Hepatocyte (in vitro differentiated cells): Measurements from ENCODE around the gene ZBTB20. TPM values are rescaled to one million over a fixed set of nuclear protein-coding genes. Genes with fewer than 3 reads are reported as not detected.

ENCODE experiments used
- DNase-seq: peaks from one replicate; pipeline ENCODE4 v3.0.0-alpha.2; 2016; ENCODE audit warnings: low spot score
- H2AFZ ChIP-seq: fragments of 200-600 bp; sonication (generic); 2 replicates; pipeline ENCODE4 v1.6.0; 2016; ENCODE audit warnings: antibody characterized with exemption, mild to moderate bottlenecking
- H3K27ac ChIP-seq: fragments of 200-600 bp; sonication (generic); 2 replicates; pipeline ENCODE4 v1.5.1; 2016; ENCODE audit warnings: mild to moderate bottlenecking
- H3K27me3 ChIP-seq: fragments of 200-600 bp; sonication (generic); 2 replicates; pipeline ENCODE4 v1.6.1; 2016
- H3K36me3 ChIP-seq: fragments of 200-600 bp; sonication (generic); replicated peaks from 2 replicates; pipeline ENCODE4 v1.5.1; 2016; ENCODE audit warnings: low read depth; ENCODE audit not compliant: insufficient read depth
- H3K4me1 ChIP-seq: fragments of 200-600 bp; sonication (generic); 2 replicates; pipeline ENCODE4 v1.5.1; 2016; ENCODE audit warnings: mild to moderate bottlenecking, moderate library complexity; ENCODE audit not compliant: insufficient read depth
- H3K4me2 ChIP-seq: fragments of 200-600 bp; sonication (generic); 2 replicates; pipeline ENCODE4 v1.6.0; 2016
- H3K4me3 ChIP-seq: fragments of 200-600 bp; sonication (generic); 2 replicates; pipeline ENCODE4 v1.5.1; 2016; ENCODE audit warnings: mild to moderate bottlenecking
- H3K79me2 ChIP-seq: fragments of 200-600 bp; sonication (generic); 2 replicates; pipeline ENCODE4 v1.6.0; 2017; ENCODE audit warnings: mild to moderate bottlenecking
- H3K9me2 ChIP-seq: fragments of 200-600 bp; sonication (generic); replicated peaks from 2 replicates; pipeline ENCODE4 v1.6.0; 2017; ENCODE audit warnings: mild to moderate bottlenecking; ENCODE audit not compliant: insufficient read depth
- H3K9me3 ChIP-seq: fragments of 200-600 bp; sonication (generic); 2 replicates; pipeline ENCODE4 v1.5.1; 2016; ENCODE audit warnings: low read depth, mild to moderate bottlenecking
- H4K20me1 ChIP-seq: fragments of 200-600 bp; sonication (generic); 2 replicates; pipeline ENCODE4 v1.6.0; 2016; ENCODE audit warnings: mild to moderate bottlenecking; ENCODE audit not compliant: insufficient read depth, poor library complexity, severe bottlenecking
- CTCF ChIP-seq: fragments of 200-600 bp; sonication (generic); IDR thresholded peaks from 2 replicates; pipeline ENCODE4 v1.5.1; 2016; ENCODE audit warnings: antibody characterized with exemption, mild to moderate bottlenecking; ENCODE audit not compliant: poor library complexity
- EZH2 ChIP-seq: fragments of 200-600 bp; sonication (generic); IDR thresholded peaks from 2 replicates; pipeline ENCODE4 v1.6.1; 2016; ENCODE audit warnings: antibody characterized with exemption, mild to moderate bottlenecking, borderline replicate concordance
- EZH2phosphoT487 ChIP-seq: fragments of 200-600 bp; sonication (generic); IDR thresholded peaks from one replicate; pipeline ENCODE4 v1.6.1; 2018; ENCODE audit warnings: antibody characterized with exemption, mild to moderate bottlenecking, low read depth, moderate library complexity; ENCODE audit not compliant: unreplicated experiment, severe bottlenecking
- WGBS: methylation state at CpG from one replicate; pipeline ENCODE4 v1.1.6; 2016; ENCODE audit warnings: low lambda C conversion rate; ENCODE audit errors: missing lambda C conversion rate; 5-methylcytosine and 5-hydroxymethylcytosine counted together
- polyA plus RNA-seq: library from polyadenylated mRNA; unstranded; fragments of >200 nt; fragmentation: Nextera tagmentation; extraction: Ambion mirVana; gene quantifications from 2 replicates; pipeline ENCODE4 v1.2.1, GENCODE V29; 2016
- total RNA-seq: library from RNA; depleted of rRNA; stranded (reverse); fragments of >200 nt; gene quantifications from 2 replicates; pipeline ENCODE4 v1.2.3, GENCODE V29; 2014

ZBTB20 gene
- total and polyA plus RNA-seq, 2 experiments from 2014 or later, result 25.8 to 28.0 TPM

GRCh38 chr3:114609973-114610630 is 537.0 kb downstream of the ZBTB20 start:
- peaks cover 12% of the 10 kb centered on the region for H3K79me2 ChIP-seq
- 70% methylated on average over 4 of the region's 4 CpGs for WGBS
- TF ChIP-seq EZH2phosphoT487, result no peak
- no peak for TF ChIP-seq CTCF
- no peak for TF ChIP-seq EZH2

GRCh38 chr3:114608293-114608692 is 538.8 kb downstream of the ZBTB20 start:
- DNase-seq, result no peak
- no peak overlapping the region for H2AFZ ChIP-seq
- no peaks in the 10 kb centered on the region for H3K36me3 ChIP-seq
- WGBS, result 76% methylated on average over 1 of the region's 1 CpG
- H3K4me1 ChIP-seq, result no peaks in the 10 kb centered on the region
- H3K4me2 ChIP-seq, result no peak overlapping the region
- TF ChIP-seq EZH2phosphoT487, result no peak
- no peak for TF ChIP-seq CTCF
- TF ChIP-seq EZH2, result no peak
- H3K9me3 ChIP-seq, result no peaks in the 10 kb centered on the region
- H3K27ac ChIP-seq, result no peak overlapping the region
- H3K4me3 ChIP-seq, result no peak overlapping the region
- H4K20me1 ChIP-seq, result no peaks in the 10 kb centered on the region
- H3K27me3 ChIP-seq, result no peaks in the 10 kb centered on the region
- H3K9me2 ChIP-seq, result no peaks in the 10 kb centered on the region
- peaks cover 6% of the 10 kb centered on the region for H3K79me2 ChIP-seq

More at GRCh38 chr3:114609973-114610630, 537.0 kb downstream of the ZBTB20 start:
- no peaks in the 10 kb centered on the region for H3K27me3 ChIP-seq
- H2AFZ ChIP-seq, result no peak overlapping the region
- no peaks in the 10 kb centered on the region for H3K4me1 ChIP-seq
- no peaks in the 10 kb centered on the region for H4K20me1 ChIP-seq
- no peaks in the 10 kb centered on the region for H3K9me2 ChIP-seq
- no peak overlapping the region for H3K27ac ChIP-seq
- H3K4me2 ChIP-seq, result no peak overlapping the region
- H3K9me3 ChIP-seq, result no peaks in the 10 kb centered on the region
- no peaks in the 10 kb centered on the region for H3K36me3 ChIP-seq
- H3K4me3 ChIP-seq, result no peak overlapping the region
- no peak for DNase-seq

GRCh38 chr3:114606336-114606735 is 540.8 kb downstream of the ZBTB20 start:
- Histone ChIP-seq H3K36me3 (no peaks in the 10 kb centered on the region), H3K4me3 (no peak overlapping the region), H3K4me1 (no peaks in the 10 kb centered on the region), H3K27me3 (no peaks in the 10 kb centered on the region), H3K79me2 (no peaks in the 10 kb centered on the region), H3K27ac (no peak overlapping the region), H4K20me1 (no peaks in the 10 kb centered on the region), H3K4me2 (no peak overlapping the region), H3K9me2 (no peaks in the 10 kb centered on the region), H2AFZ (no peak overlapping the region), H3K9me3 (no peaks in the 10 kb centered on the region)
- DNase-seq, result no peak
- TF ChIP-seq EZH2 (no peak), EZH2phosphoT487 (no peak), CTCF (no peak)
- WGBS, result 27% methylated on average over 2 of the region's 2 CpGs
